NCI-H187 (cell line): ENCODE data around the gene DNAJC7.
"Not testable (repeated sequence)": the region's sequence is repeated elsewhere in the genome, so short reads cannot be mapped to it uniquely, and the experiment has no call there.

Experiments used
- DNase-seq, 2 experiments: peaks; one replicate each; lab custom pipeline; 2025; lab: John Stamatoyannopoulos, UW

Gene DNAJC7

DNA sequence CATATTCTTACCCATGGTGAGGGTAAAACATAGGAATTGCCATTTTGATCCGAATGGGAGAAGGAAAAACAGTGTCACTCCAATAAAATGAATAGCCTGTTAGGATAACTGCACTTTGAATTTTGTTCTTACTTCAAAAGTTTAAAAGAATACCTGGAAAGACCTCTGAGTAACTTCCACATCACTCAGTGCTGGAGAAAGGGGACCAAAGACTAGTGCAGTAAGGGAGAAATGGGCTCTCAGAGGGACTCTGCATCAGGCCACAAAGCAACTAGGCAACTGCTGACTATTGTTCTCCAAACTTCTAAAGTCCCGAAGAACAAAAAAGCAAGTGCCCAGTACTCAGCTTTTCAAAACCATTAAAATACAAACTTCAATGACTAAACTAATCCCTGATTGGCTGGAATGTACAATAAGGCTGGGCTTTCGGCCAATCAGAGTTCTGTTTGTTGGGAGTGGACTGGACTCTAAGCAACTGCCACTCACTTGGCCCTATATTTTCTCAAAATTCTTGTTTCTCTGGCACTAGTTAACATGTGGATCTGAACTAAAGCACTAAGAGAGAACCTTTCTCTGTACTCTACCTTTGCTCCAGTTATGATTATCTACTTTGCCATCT, 6.2 kb downstream of the DNAJC7 start:
- no peak for DNase-seq

DNA sequence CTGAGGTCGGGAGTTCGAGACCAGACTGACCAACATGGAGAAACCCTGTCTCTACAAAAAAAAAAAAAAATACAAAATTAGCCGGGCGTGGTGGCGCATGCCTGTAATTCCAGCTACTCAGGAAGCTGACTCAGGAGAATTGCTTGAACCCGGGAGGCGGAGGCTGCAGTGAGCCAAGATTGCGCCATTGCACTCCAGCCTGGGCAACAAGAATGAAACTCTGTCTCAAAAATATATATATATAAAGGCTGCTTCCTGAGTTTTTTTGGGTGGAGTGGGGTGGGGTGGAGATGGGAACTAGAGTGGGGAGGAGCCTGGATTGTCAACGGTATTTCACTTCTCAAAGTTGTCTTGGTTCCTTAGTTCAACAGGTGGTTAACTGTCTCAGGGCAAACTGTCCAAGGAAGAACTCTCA, 7.0 kb downstream of the DNAJC7 start:
- DNase-seq, result not testable (repeated sequence)

DNA sequence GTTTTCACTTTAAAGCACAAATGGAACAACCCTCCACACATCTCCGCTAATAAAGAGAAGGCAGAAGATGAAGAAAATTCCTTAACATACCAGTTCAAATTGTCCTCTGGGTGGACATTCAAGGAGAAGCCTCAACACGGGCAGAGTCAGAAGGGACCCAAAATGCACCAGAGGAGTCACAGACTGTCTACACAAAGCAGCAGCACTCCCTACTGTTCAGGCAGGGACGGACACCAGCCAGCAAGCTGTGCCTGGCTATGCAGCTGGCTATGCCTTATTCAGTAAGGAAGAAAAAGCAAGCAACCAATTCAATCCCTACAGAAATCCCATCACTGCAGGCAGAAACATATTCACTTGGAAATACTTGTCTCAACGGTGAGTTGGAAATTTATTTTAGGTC, 8.1 kb downstream of the DNAJC7 start:
- no peak for DNase-seq

DNA sequence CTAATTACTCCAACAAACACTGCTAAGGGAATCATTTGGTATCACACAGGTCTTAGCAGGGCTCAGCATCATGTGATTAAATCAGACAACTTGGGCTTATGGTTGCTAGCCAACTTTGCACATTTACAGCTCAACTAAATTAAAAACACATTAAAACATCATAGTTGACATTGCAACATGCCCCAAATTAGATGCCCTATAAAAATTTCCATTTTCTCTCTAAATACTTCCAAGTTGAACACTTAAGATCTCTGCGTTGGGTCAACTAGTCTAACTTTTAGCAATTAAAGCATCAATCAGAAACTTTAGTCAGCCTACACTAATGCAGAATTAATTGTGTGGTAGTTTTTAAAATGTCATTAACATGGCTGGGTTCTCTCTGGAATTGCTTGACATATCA, 12.1 kb downstream of the DNAJC7 start:
- no peak for DNase-seq

DNA sequence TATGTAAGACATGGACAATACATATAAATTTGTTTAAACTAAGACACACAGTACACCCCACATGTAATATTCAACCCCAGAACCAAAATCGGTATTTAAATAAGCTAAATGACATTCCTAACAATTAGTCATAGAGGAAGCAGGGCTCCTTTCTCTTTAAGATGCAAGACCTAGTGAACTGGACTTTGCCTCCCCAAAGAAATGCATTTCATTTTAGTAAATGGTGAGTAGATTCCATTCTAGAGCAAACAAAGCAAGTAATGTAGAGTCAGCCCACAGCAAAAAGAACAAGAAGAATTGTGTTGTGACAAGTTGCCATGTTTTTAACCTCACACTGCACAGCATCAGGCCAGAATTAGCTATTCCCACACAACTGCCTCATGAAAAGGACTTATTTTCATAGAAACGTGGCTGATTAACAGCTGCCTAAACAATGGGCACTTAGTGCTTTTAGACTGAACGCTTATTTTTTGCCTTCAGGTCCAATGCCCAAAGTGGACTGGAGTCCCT, 14.4 kb downstream of the DNAJC7 start:
- DNase-seq, result no peak

DNA sequence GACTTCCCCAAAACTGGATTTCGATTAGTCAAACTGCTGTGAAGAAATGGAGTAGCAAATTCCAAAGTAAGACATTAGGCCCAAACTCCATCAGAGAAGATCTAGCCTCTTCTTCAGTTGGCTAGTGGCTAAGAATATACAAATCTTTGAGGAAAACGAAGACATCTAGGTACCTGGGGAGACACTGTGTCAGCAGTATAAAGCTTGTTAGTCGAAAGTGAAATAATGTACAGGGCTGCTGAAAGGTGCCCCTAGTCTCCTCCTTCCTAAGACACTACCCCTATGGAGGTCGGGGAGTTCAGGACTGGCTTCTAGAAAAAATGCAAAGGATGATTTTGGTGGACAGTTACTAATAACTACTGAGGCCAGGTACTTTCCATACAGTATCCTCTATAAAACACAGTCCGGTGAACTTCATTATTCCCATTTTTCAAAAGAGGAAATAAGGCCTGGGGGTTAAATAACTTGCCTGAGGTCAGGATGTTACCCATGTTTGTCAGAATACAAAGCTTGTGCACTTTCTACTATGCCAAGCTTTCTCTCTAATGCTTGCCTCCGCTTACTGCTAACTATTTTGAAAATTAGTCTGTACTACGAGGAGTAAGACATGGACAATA, 15.0 kb downstream of the DNAJC7 start:
- DNase-seq, result no peak

DNA sequence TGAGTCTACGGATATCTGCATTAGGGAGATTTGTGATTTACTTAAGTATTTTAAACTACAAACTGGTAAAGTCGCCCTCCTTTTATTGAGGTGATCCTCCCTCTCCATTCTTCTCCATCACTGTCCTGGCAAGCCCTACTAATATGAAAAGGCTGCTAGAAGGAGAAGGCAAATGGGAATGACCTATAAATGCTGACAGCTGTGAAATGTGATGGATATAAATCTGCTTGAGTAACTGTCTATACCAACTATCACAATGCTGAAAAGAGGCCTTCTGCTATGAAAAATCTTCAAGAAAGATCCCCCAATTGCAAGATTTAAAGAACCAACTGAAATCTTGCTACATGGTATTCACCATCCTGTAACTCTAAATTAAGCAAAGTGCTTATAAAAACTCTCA, 15.5 kb downstream of the DNAJC7 start:
- DNase-seq, result no peak

DNA sequence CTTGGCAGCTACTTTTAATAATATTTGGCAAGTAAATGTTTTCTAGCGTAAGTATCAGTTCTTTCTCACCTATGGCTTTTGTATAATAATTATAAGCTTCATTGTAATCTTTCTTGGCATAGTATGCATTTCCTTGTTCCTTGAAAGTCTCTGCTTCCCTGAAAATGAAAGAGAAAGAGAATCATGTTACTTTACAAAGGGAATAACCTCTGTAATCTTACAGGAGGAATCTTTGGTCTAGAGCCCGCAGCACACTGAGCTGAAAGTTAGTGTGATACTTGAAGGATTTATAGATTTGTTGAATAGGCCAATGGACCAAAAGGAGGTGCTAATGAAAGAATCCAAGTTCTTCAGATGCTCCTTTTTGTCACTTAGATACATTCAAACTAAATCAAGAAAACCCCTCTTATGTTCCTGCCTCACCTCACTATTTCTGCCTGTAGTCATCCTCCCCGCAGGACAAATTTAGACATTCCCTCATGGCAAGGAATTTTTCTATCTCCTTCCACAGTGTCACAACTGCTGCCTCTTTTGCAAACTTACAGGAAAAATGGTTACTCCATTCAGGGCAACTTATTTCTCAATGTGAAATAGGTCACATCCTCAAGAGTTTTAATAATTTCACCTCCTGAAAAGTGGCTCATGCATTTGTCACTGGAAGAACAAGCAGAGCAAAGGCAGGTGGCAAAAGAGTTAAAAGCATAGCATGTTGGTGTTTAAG, 16.7 kb downstream of the DNAJC7 start:
- no peak for DNase-seq

DNA sequence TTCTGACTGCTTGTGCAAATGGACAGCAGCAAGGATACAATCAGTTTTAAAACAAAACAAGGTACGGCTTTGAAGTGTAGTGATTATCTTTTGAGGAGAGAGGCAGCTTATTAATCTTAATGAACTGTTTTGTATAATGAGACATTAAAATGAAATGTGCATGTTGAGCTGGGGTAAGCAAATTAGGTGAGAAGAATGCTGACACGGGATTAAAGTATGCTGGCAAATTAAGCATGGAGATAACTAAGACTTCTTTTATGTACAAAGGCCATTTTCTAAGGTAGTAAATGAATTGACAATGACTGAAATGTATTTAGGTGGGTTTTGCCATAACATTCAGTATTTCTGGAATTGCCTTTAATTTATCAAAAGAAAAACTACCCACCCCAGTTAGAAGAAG, 18.7 kb downstream of the DNAJC7 start:
- no peak for DNase-seq

DNA sequence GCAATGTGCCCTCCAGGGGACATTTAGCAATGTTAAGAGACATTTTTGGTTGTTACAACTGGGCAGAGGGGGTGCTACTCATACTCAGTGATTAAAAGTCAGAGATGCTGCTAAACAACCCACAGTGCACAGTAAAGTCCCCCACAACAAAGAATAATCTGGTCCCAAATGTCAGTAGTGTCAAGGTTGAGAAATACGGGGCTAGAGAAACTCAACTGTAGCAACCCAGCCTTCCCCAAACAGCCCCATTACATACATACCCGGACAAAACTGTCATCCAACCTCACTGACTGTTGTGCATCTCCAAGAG, 20.4 kb downstream of the DNAJC7 start:
- DNase-seq, result no peak

DNA sequence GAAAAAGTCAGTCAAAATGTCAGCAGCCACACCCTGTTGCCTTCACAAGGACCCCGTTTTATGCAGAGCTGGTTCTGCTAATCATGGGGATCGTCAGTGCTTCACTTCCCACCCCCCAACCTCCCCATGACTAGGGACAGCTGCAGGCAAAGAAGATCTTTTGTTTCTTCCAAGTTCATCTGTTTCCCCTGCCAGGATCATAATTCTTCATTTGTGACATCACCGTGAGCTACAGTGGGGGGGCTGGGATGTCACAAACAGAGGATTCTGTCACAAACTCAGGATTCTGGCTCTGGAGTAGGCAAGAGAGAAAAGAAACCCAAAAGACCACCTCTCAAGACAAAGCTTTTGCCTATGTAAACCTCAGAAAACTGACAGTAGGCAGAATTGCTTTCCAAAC, 24.7 kb downstream of the DNAJC7 start:
- no peak for DNase-seq

DNA sequence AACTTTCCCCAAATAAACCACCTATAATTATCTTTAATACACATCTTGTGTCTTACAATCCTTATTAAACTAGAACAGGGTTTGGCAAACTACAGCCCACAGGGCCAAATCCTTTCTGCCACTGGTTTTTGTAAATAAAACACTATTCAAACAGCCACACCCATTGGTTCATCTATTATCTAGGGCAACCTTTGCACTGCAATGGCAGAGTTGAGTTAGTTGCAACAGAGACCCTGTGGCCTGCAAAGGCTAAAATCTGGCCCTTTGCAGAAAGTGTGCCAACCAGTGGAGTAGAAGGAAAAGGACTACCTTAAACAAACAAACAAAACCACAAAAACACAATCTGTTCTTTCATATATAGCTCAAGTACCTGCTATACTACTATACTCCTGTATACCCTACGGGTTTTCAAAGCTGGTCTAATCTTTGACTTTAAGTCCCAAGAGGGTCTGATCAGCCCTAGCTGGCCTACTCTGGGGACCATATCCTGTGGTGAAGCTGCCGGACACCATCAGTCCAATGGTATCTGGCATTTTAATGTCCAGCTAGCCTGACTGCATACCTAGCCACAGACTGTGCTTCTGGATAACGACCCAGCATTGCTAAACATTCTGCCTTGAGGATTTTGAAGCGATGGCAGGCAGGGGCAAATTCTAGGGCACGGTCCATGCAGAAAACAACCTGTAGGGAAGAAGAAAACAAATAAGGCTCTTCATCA, 27.4 kb downstream of the DNAJC7 start:
- DNase-seq, result no peak

DNA sequence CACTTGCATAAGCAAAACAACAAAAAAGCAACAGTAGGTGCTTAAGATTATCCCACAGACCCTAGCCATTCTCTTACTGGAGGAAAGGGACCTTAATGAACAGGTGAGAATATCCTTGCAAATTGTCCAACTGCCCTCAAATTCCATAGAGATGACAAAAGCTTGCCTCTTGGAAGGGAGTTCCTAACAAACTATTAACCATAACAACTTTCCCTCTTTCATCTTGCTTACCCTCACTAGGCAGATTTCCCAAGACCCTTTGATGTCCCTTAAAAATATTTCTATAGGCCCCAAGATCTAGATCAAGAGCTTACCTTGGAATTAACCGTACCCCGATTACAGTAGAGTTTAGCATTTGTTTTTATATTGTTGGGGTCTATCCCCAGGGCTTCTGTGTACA, 28.8 kb downstream of the DNAJC7 start:
- DNase-seq, result no peak

DNA sequence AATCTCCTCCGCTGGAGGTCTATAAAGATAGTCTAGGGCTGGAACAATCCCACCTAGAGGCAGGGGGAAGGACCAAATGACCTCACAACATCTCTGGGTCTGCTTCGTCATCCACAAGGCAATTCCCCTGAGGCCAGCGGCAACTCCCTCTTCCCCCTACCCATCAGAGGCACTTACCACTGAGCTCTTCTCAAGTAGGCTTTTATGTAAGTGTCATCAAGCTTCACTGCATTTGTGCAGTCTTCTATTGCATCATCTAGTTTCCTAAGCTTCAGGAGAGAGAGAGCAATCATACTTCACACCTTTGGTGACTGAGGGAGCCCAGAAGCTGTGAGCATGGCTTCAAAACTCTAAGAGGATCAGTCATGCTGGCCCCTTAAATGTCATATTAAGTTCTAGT, 29.6 kb downstream of the DNAJC7 start:
- peak; percentile 21 to 75 for DNase-seq

DNA sequence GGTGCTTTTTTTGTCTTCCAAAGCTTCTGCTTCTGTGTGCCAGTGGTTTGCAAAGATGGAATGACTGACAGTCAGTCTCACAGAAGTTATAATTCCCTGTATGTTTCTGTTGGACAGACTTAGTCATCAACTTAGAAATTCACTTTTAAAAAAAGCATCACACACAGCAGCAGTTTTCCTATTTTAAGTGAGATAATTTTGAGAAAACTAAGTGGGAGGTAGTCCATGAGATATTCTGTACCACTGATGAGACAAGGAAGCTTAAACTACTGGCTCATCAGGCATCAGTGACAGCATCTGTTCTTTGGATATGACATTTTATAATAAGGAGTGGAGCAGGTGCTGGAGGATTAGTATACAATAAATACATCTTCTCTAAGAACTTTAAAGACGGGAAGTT, 30.6 kb downstream of the DNAJC7 start:
- DNase-seq, result no peak

DNA sequence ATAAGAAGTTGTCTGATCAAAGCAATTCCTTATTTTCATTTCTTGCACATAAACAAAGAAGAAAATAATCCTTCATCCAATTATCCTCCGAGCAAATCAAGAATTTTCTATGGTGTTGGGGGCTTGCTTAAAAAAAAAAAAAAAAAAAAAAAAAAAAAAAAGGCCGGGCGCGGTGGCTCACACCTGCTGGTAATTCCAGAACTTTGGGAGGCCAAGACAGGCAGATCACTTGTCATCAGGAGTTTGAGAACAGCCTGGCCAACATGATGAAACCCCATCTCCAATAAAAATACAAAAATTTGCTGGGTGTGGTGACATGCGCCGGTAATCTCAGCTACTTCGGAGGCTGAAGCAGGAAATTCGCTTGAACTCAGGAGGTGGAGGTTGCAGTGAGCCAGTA, 31.3 kb downstream of the DNAJC7 start:
- DNase-seq, result no peak

DNA sequence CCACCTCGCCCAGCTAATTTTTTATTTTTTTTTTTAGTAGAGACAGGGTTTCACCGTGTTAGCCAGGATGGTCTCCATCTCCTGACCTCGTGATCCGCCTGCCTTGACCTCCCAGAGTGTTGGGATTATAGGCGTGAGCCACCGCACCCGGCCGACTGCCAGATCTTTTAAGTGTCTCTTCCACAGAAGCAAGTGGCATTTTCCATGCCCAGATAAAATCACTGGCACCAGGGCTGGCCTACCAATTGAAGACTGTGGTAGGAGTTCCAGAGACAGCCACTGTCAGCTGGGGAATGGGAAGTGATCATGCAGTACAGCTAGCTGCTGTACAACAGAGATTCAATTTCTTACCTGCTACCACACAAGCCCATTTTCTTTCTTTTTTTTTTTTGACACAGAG, 32.8 kb downstream of the DNAJC7 start:
- no peak for DNase-seq

DNA sequence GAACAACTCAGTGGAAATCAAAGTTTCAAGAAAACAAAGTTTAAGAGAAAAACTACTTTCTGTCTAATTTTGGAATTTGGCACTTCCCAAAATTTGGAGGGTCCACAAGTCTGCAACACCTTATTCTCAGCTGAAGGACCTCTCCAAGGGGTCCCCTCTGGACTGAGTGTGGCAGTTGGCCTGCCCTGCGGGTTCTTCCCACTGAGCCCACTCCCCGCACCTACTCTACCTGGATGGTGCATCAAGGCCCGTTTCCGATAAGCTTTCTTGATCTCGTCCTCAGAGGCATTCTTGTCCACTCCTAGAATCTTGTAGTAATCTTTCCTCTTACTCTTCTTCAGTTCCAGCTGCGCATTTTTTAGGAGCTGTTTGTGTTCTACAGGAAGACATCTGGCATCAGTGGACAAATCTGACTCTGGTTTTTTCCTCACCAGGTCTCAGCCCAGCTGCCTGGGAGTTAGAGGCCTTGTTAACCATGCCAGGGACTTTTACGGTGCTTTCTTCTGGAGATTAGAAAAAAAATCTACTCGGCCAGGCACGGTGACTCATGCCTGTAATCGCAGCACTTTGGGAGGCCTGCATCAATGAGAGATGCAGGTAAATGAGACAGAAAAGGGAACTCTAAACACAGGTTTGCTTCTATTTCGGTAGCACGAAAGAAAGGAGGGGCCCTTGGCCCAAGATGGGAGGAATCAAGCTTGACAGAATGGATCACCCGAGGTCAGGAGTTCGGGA, 35.0 kb downstream of the DNAJC7 start:
- no peak for DNase-seq

DNA sequence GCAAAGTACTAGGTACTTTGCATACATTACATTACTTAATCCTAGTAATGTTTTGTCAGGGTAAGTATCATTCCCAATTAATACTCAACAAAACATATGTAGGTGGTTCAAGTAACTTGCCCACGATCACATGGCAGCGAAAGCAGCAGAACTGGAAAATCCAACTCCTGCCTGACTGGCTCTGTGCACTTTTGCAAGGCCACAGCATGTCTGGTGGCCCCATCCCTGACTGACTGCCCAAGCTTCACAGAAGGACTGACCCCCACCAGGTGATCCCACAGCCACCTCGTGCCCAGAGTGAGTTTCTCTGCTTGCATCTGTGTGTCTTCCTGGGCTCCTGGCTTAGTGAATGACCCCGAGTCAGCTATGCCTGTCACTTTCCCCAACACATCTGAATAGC, 39.2 kb downstream of the DNAJC7 start:
- no peak for DNase-seq

DNA sequence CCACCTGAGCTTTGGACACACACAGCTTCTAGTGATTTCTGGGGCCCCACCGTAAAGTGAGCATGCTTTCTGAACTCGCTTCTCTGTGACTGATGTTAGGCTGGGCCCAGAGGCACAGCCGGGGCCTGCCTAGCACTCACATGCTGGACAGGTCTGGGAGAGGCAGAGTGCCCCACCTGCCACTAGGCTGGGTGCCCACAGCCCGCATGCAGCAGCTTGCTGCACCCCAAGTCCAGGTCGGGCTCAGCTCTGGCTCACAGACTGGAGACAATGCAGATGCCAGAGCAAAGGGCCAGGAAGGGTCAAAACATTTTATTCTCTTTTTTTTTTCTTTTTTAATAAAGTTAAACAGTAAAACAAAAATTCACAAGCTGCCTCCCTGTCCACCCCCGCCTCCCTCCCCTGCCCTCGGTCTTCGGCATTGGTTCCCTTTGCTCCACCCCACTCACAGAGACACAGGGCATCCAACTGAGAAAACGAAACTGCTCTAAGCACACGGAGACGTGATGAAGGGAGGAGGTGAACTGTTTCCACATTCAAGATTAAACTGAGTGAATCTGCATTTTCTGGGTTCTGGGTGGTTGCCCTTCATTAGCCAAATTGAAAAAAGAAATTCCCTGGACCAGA, 41.0 kb downstream of the DNAJC7 start:
- no peak for DNase-seq
